NCI-H1417 (cell line): ENCODE data around the gene PANK4.

Experiments
- DNase-seq, 3 experiments: peaks; one replicate each; lab custom pipeline; 2025; lab: John Stamatoyannopoulos, UW

The PANK4 gene

DNA sequence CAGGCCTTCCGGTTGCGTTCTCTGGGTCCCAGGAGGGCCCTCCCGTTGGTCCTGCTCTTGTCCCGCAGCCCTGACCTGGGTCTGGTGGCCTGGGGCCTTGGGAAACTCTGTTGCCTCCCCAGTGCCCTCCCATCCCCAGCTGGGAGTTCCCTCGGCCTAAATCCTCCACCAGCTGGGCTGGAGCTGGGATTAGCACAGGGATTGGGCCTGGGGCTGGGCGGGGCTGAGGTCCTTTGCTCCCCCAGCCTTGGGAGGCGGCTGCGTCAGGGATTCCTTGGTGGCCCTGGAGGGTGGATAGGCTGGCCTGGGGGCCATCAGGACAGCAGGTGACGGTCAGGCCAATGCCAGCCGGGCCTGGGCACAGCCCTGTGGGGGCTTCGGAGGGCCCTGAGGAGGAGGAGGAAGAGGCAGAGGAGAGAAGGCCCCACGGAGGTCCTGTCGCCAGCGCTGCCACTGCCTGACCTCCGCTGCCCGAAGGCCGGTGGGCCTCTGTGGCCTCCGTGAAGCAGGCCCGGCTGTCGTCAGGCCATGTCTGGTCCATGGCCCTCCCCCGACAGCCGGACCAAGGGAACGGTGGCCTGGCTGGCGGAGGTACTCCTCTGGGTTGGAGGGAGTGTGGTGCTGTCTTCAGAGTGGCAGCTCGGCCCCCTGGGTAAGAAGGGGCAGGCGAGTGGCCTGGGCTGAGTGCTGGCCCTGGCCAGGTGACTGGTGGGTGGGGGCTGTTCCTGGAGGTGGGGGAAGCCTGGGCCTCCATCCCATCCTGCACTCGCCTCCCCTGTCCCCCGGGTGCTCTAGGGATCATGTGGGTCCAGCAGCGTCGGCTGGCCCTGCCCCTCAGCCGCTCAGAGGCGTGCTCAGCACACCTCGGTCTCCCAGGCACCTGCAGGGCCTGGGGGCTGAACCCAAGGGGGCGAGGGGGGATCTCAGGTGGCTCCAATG is 50.1 kb downstream of the PANK4 start, which contains the start of gene PLCH2:
TSS of gene PLCH2 (plus strand) at position 229 of the 939 bp plus-strand sequence. CDS start at position 529, 300 bp downstream.
- DNase-seq: no peak

DNA sequence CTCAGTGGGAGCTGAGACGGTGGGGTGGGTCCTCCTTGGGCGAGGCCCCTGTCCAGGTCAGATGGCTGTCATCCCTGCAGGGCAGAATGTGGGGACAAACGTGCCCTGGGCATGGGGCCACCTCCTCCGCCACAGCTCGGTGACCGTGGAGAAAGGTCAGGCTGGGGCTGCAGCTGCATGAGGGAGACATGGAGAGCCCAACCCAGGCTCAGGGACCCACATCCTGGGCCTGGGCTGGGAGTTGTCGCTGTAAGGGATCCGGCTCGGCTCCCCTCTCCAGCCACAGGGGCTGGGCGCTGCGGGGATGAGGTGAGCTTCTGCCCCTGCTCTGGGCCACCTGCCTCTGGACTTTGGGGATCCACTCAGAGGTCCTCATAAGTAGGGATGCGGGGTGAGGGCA is 50.8 kb downstream of the PANK4 start:
- no peak for DNase-seq

DNA sequence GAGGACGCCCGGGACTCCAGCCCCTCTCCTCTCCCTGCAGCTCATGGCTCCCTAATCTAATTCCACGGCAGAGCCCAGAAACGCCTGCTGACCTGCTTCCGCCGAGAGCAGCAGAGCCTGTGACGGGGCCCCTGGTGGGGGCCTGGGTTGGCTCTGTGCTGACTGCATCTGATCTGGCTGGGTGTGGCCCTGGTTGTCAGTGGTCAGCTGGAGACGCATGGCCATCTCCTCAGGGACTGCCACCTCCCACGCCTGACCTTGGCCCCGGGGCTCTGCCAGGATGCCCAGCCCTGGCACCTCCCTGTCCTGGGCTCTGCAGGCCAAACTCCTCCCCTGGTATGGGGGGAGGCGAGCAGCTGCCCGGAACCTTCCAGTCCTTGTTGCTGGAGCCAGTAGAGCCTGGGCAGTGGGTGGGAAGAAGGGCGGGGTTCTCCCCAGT is 51.4 kb downstream of the PANK4 start:
- DNase-seq: no peak

DNA sequence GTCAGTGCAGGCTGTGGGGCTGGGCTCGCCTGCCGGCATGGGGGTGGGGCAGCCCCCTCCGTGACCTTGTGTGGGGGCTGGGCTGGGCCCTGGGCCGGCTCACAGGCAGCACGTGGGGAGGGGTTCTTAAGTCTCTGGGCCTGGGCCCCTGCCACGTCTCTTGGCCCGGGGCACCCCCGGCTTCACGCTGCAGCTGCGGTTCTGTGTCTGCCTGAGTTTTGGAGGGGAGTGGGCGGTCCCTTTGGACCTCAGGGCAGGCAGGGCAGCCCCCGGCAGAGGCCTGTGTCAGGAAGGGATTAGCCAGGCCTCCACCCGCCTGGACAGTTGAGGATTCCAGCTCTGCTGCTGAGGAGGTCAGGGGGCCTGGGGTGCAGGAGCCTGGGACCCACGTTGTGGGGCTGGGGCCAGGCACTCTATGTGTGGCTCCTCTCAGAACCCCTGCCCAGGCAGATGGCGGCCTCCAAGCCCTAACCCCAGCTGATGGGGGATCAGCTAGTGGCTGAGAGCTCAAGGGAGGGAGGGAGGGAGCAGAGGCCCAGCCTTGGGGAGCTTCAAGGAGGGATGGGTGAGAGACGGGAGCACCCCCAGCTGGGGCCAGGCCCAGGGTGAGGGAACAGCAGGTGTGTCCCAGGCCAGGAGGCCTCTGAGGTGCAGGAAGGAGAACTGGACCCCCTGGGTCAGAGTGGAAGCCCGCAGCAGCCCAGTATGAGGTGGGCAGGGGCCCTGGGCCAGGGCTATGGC is 52.1 kb downstream of the PANK4 start:
- no peak for DNase-seq

DNA sequence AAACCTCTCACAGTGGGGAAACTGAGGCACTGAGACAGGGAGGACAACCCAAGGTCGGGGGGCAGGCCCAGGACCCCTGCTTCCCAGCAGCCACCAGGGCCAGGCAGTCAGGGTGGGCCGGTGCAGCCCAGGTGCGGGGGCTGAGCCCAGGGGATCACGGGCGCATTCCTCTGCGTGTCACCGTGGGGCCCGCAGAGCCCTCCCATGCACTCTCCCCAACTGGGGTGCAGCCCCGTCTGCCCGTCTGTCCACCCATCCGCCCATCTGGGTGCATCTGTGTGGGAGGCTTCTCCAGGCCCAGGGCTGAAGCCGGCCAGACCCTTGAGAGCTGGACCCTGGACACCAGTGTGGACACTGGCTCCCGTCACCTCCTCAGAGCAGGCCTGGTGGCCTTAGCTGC is 53.2 kb downstream of the PANK4 start:
- no peak for DNase-seq

DNA sequence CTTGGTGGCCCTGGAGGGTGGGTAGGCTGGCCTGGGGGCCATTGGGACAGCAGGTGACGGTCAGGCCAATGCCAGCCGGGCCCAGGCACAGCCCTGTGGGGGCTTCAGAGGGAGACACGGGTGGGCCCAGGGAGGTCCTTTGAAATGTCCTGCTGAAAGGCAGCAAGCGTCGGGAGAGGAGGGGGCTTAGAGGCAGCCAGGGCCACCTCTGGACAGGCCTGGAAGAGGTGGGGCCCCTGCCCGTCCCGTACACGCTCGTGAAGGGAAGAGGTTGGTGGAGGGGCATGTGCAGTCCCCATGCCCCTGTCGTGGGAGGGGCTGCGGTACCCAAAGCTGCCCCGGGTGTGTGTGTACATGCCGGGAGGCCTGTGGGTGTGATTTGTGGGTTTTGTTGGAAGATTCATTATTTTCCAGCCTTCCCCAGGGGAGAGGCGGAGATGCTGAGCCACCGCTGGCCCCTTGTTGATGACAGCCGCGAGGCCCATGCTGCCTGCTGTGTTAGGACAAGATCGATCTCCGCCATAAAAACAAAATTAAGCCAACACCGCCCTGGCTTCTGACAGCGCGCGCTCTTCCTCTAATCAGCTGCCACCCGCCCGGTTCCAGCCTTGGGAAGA is 53.7 kb downstream of the PANK4 start:
- peak in 1 of 3 experiments; percentile 9 for DNase-seq

DNA sequence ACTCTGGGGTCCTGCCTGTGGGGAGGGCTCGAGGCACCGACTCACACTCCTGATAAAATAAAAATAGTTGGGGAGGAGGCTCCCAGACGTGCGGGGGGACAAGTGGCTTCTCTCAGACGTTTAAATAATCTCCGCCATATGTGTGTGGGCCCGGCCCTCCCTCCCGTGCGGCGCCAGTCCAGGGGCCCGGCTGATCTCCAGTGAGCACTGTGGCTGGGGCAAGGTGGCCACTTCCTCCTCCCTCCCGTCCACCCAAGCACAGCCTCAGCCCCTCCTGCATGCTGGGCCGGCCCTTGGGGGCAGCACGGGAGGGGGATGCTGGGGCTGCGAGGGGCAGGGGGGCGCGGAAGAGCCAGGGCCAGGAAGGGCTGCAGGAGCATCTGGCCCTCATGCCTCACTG is 54.3 kb downstream of the PANK4 start:
- peak in 1 of 3 experiments; percentile 19 for DNase-seq

DNA sequence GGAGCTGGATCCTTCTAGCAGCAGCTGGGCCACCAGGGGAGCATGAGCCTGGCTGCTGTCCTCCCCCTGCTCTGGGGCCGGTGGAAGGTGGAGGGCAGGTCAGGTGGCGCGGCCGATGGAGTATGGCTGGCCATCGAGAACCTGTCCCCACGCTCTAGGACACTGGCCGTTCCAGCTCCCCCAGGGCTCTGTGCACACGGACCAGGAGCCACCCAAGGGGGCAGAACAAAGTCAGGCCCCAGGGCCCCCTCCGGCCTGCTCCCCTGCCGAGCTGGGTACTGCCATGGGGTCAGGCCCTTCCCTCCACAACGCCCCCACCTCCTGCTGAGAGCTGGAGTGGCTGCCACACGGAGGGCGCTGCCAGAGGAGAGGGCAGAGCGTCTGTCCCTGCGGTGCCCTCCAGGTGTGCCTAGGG is 54.8 kb downstream of the PANK4 start:
- DNase-seq: peak in 2 of 3 experiments; percentile 19 to 54

DNA sequence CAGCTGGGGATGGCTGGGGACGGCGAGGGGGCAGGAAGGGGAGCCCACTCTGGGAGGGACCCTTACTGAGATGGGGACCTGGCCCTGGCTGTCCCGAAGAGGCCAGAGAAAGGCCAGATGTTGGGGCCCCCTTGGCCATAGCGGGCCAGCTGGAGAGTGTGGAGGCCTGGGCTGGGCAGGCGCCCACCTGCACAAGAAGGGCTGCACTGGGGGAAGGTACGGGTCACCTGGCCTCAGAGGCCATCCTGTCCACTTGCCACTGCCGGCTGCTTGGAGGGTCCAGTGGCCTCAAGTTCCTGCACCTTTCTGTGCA is 55.3 kb downstream of the PANK4 start:
- no peak for DNase-seq

DNA sequence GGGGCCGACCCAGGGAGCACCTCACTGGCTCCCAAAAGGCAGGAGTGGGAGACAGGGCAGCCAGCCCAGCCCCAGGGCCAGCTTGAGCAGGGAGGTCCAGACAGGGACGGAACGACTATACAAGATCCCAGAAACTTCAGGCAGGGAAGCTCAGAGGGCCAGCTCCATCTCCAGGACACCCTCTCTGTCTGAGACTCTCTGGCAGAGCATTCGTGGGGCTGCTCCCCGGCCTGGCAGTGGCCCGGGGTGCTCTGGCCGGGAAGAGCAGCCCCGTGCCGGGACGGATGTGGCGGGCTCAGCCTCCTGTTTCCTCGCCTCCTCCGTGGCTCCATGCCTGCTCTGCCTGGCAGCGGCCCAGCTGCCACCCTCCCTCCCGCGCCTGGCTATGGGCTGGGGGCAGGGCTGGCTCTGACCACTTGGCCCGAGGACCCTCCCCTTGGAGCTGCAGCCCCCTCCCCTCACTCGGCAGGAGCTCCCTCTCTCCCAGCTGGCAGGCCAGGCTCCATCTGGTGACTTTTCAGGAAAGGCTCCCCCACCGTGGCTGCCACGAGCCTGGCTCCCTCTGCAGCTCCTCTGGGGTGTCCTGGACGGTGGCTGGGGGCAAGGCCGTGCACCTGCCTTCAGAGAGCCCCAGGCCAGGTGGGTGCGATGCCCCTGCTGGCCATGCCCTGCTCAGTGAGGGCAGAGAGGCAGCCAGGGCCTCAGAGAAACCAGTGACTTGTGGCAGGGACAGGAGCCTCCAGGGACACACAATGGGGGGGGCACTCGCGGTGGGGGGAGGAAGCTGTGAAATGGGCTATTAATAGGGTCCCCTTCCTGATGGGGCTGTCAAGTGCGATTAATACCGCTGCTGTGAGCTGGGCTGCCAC is 55.9 kb downstream of the PANK4 start:
- peak in 2 of 3 experiments; percentile 56 to 64 for DNase-seq

DNA sequence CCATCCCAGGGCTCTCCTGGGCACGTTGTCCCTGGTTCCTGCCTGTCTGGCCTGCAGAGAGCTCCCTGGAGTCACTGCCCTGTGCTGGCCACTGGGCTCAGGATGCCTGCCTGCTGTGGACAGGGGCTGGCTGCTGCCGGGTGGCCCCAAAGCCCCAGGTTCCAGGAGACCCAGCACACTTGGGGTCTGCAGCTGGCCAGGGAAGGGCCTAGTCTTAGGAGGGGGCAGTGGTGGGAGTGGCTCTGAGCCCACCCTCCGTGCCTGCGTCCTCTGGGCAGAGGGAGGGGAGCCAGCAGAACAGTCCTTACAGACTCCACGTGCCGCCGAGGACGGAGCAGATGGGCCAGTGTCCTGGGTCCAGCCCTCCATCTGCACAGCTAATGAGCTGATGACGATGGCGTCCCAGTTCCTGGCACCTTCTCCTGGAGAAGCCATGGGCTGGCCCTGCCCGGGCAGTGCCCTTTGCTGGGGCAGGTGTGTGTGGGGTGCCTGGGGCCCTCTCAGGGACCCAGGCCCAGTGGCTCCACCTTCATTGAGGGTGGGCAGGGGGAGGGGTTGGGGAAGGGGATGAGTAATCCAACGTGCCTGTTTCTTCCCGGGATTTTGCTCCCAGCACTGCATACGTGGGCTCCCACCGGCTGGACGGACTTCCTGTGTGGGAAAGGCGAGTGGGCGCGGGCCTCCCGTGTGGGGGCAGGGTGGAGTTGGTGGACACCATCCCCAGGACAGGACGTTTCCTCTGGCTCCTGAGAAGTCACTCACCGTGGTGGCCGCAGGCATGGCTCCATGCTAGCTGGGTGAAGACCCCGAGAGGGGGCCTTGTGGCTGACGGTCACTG is 57.1 kb downstream of the PANK4 start:
- no peak for DNase-seq

DNA sequence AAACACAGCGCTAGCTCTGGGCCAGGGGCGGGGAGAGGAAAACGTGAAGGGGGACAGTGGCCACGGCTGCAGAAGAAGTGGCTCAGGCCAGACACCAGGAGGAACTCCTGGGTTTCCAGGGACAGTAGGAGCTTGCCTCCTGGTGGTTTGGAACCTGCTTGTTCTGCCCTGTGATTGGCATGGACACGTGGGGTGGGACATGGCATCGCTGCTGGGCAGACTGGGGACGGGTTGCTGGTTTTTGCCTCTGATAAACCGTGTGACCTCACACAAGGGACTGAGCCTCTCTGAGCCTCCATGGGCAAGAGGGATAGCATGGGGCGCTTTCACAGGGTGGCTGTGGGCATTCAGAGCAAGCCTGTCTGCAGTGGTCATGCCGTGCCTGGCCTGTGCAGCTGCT is 57.9 kb downstream of the PANK4 start:
- no peak for DNase-seq

DNA sequence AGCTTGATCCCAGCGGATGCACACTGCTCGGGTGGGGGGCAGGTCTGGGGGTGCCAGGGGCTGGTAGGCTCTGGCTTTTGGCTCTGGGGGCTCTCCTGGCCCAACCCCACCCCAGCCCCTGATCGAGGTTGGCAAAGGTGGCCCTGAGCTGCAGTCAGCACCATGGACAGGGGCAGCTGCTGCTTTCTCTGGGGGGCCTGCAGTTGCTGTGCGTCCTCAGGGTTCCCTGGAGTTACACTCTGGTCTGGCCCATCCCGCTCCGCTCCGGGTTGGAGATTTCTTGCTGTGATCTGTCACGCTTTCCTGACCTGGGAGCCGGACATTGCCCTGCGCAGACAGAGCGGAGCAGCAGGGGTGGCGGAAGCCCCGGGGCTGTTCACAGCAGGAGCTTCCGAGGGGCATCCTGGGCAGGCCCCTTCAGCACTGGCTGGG is 58.3 kb downstream of the PANK4 start:
- DNase-seq: peak in 1 of 3 experiments; percentile 21

DNA sequence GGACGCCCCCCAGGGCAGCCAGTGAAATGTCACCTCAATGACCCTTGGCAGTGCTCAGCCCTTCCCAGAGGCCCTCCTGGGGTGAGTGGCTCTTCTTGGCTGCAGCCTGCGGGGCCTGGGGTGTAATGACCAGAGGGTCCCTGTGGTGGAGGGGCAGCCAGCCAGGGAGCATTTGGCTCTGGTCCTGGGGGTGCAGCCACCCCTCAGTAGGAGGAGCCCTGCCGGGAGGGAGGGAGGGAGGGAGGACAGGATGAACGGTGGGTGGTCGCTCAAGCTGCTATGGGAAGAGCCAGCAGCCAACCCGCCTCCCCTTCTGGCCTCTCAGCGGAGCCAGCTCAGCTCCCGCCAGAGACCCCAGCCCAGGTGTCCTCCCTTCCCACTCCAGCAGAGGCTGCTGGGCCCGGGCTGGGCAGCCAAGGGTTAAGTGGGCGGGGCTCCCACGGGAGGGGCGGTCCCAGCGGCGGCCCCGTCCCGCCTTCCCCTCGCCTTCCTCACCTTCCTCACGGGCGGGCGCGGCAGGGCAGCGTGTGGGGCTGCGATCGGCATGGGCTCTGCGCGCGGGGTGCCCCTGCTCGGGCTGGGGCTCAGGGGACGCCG is 59.3 kb downstream of the PANK4 start:
- DNase-seq: peak in 2 of 3 experiments; percentile 45 to 61

DNA sequence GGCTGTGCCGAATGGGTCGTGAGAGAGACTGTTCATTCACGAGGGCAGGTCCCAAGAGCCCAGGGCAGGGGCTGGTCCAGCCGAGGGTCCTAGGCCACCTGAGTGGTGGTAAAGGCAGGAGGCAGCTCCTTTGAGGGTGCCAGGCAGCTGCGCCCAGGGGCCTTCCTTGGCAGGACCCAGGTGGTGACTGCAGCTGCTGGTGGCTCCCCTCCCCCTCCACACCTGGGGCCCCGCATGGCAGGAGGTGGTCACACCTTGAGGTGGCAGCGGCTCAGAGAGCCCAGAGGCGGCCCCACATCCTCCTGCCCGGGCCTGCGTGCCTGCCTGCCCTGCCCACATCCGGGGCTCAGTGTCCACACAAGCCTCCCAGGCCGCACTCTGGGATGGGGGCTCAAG is 60.1 kb downstream of the PANK4 start:
- peak in 2 of 3 experiments; percentile 37 to 49 for DNase-seq

DNA sequence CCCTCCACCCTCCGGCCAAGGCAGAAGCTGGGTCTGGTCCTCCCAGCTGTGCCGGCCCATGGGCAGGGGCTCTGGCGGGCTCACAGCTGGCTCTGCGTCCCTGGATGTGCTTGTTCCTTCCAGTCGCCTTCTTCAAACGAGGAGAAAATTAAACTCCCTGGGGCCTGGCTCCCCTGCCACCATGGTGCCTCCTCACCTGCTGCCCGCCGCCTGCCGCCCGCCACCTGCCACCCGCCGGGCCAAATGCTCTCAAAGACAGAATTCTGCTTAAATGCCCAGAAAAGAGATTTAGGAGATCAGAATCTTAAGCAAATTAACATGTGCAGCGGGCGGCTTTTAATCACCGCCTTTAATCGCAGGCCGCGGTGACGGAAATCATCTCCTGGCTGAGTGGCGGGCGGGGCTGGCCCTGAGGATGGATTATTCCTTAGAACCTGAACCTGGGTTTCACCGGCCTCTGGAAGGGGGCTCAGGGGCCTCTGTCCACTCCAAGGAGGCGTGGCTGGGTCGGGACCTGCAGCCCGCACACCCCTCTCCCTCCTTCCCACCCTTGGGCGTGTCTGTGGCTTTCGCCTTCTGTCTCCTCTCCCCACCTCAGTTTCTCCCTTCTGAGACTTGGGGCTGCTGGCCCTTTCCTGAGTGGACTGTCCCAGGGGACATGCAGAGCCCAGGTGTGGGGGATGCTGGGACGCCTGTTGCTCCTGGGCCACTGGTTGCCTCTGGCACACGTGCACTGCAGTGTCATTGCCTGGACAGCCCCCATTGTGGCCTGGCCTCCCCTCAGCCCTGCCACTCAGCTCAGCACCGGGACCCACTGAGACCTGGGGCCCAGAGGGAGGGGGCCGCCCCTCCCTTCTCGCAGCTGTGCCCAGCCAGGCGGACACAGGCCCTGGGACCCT is 60.8 kb downstream of the PANK4 start:
- peak in 2 of 3 experiments; percentile 56 to 62 for DNase-seq

DNA sequence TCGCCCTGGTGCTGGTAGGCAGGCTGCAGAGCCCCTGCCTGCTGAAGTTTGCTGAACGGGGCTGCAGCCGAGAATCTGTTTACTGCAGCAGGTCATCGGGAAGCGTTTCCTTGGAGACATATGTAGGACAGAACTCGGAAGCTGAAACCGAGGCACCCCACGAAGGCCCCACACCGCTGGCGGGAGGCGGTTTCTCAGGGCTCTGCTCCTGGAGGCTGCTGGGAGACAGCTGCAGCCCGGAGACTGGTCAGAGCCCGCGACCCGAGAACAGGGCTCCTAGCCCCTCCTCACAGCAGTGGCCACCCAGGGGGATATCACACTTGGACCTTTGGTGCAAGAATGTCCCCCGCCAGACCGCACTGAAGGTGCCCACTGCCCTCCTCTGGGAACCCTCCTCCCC is 63.0 kb downstream of the PANK4 start:
- peak in 2 of 3 experiments; percentile 55 to 73 for DNase-seq

DNA sequence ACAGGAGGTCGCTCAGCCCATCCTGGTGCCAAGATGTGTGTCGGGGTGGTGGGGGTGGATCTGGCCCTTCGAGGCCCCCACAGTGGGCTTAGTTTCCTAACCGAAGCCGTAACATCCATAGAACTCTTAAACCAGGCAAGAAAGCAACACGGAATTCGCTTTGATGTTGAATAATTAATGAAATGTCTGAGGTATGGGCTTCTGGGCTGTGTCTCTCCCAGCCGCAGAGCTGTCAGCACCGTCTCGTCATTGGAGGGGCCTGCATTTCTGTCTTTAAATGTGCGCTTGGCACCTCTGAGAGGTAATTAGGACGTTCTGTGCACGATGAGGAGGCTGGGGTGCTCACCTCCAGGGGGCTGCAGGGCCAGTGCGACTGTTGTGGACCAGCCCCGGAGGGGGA is 63.6 kb downstream of the PANK4 start:
- no peak for DNase-seq
